ENCODE results near the gene OR2W3.

Gene OR2W3

GRCh38 chr1:247865416-247865815 is 30.0 kb upstream of the OR2W3 start:
- Histone ChIP-seq H3K4me3 (ENCODE audit: low read depth, low read length) (no peak overlapping the region), H3K9me3 (ENCODE audit: control insufficient read depth, insufficient read depth, low read depth, low read length) (peaks cover 8% of the 10 kb centered on the region; the same call in 1 of the 2 replicates), H3K4me1 (ENCODE audit: control insufficient read depth, insufficient read depth, low read length) (no peaks in the 10 kb centered on the region), H3K27me3 (ENCODE audit: control insufficient read depth, insufficient read depth, low read length) (no peaks in the 10 kb centered on the region), H3K27ac (ENCODE audit: low read depth, low read length) (no peak overlapping the region), H3K36me3 (ENCODE audit: control insufficient read depth, insufficient read depth, low read length) (no peaks in the 10 kb centered on the region), H3K9ac (ENCODE audit: low read length) (no peak overlapping the region)

DNA sequence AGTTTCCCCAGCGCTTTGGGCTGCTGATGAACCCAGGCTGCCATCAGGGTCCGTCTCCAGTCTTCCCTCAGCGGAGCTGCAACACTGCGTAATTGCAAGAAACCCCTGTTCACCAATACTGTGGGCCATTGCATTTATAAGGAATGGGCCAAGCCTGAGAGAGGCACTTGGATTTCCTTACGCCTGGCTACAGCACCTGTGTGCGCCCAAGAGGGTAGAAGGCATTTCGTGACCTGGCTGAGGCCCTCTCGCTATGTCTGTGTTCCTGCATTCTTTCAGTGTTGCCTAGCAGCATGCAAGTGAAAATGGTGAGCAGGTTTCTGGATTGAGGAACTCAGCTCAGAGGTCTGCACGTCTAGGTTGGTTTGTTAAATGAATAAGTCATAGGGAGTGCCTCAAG is 12.0 kb upstream of the OR2W3 start:
- no peak overlapping the region for H3K27ac ChIP-seq (ENCODE audit: low read depth, low read length)
- no peaks in the 10 kb centered on the region for H3K4me1 ChIP-seq (ENCODE audit: control insufficient read depth, insufficient read depth, low read length)
- H3K36me3 ChIP-seq (ENCODE audit: control insufficient read depth, insufficient read depth, low read length), result no peaks in the 10 kb centered on the region
- peaks cover 16% of the 10 kb centered on the region; the same call in 1 of the 2 replicates for H3K9me3 ChIP-seq (ENCODE audit: control insufficient read depth, insufficient read depth, low read depth, low read length)
- H3K9ac ChIP-seq (ENCODE audit: low read length), result no peak overlapping the region
- no peak overlapping the region for H3K4me3 ChIP-seq (ENCODE audit: low read depth, low read length)
- H3K27me3 ChIP-seq (ENCODE audit: control insufficient read depth, insufficient read depth, low read length), result no peaks in the 10 kb centered on the region

GRCh38 chr1:247884797-247885413 is 10.5 kb upstream of the OR2W3 start:
- Histone ChIP-seq H3K4me3 (ENCODE audit: low read depth, low read length) (no peak overlapping the region), H3K9ac (ENCODE audit: low read length) (no peak overlapping the region), H3K9me3 (ENCODE audit: control insufficient read depth, insufficient read depth, low read depth, low read length) (peaks cover 7% of the 10 kb centered on the region; the same call in 1 of the 2 replicates), H3K27ac (ENCODE audit: low read depth, low read length) (no peak overlapping the region), H3K27me3 (ENCODE audit: control insufficient read depth, insufficient read depth, low read length) (no peaks in the 10 kb centered on the region), H3K4me1 (ENCODE audit: control insufficient read depth, insufficient read depth, low read length) (no peaks in the 10 kb centered on the region), H3K36me3 (ENCODE audit: control insufficient read depth, insufficient read depth, low read length) (no peaks in the 10 kb centered on the region)

- H3K4me1 ChIP-seq (ENCODE audit: control insufficient read depth, insufficient read depth, low read length), result no peaks in the 10 kb centered on the region
- no peak overlapping the region for H3K4me3 ChIP-seq (ENCODE audit: low read depth, low read length)
- H3K27me3 ChIP-seq (ENCODE audit: control insufficient read depth, insufficient read depth, low read length), result no peaks in the 10 kb centered on the region
Measured at GRCh38 chr1:247895976-247896375, 589 bp downstream of the OR2W3 start.

DNA sequence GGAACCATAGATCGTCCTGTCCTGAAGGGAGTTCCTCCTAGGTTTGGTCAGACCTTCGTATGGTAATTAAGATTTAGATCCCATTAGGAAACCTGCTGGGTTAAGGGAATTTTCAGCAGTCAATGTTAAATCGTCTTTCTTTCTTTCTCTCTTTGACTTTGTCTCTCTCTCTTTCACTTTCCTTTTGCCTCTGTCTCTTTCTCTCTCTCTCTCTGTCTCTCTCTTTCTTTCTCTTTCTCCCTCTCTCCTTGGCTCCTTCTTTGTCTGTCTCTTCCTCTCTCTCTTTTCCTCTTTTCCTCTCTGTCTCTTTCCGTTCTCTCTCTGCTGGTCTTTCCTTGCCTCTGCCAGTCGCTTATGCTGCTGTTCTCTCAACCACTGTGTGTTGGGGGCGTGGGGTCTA is 8.7 kb downstream of the OR2W3 start:
- Histone ChIP-seq H3K27me3 (ENCODE audit: control insufficient read depth, insufficient read depth, low read length) (no peaks in the 10 kb centered on the region), H3K9me3 (ENCODE audit: control insufficient read depth, insufficient read depth, low read depth, low read length) (peaks cover 23% of the 10 kb centered on the region; the same call in 1 of the 2 replicates), H3K27ac (ENCODE audit: low read depth, low read length) (no peak overlapping the region), H3K36me3 (ENCODE audit: control insufficient read depth, insufficient read depth, low read length) (no peaks in the 10 kb centered on the region), H3K9ac (ENCODE audit: low read length) (no peak overlapping the region), H3K4me3 (ENCODE audit: low read depth, low read length) (no peak overlapping the region), H3K4me1 (ENCODE audit: control insufficient read depth, insufficient read depth, low read length) (no peaks in the 10 kb centered on the region)

More at GRCh38 chr1:247895976-247896375, 589 bp downstream of the OR2W3 start:
- H3K27ac ChIP-seq (ENCODE audit: low read depth, low read length), result no peak overlapping the region
- H3K9me3 ChIP-seq (ENCODE audit: control insufficient read depth, insufficient read depth, low read depth, low read length), result peaks cover 27% of the 10 kb centered on the region
- no peak overlapping the region for H3K9ac ChIP-seq (ENCODE audit: low read length)
- H3K36me3 ChIP-seq (ENCODE audit: control insufficient read depth, insufficient read depth, low read length), result no peaks in the 10 kb centered on the region

DNA sequence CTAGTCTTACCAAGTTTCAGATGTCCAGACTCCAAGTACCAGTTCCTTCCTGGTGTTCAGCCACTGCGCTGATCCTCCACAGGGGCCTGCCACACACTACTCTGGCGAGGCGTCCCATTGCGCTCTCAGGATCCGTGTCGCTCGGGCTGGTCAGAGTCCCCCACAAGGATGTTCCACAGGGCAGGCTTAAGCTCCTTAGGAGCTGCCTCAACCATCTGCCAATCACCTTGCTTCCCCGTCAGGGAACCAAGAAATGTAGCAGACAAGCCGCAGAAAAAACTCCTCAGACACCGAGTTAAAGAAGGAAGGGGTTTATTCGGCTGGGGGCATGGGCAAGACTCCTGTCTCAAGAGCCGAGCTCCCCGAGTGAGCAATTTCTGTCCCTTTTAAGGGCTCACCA is 9.8 kb downstream of the OR2W3 start:
- Histone ChIP-seq H3K27me3 (ENCODE audit: control insufficient read depth, insufficient read depth, low read length) (no peaks in the 10 kb centered on the region), H3K4me3 (ENCODE audit: low read depth, low read length) (no peak overlapping the region), H3K4me1 (ENCODE audit: control insufficient read depth, insufficient read depth, low read length) (no peaks in the 10 kb centered on the region), H3K36me3 (ENCODE audit: control insufficient read depth, insufficient read depth, low read length) (no peaks in the 10 kb centered on the region), H3K27ac (ENCODE audit: low read depth, low read length) (no peak overlapping the region), H3K9me3 (ENCODE audit: control insufficient read depth, insufficient read depth, low read depth, low read length) (peaks cover 23% of the 10 kb centered on the region; the same call in 1 of the 2 replicates), H3K9ac (ENCODE audit: low read length) (no peak overlapping the region)

GRCh38 chr1:247905910-247906503 is 10.6 kb downstream of the OR2W3 start:
- Histone ChIP-seq H3K4me3 (ENCODE audit: low read depth, low read length) (no peak overlapping the region), H3K4me1 (ENCODE audit: control insufficient read depth, insufficient read depth, low read length) (no peaks in the 10 kb centered on the region), H3K27me3 (ENCODE audit: control insufficient read depth, insufficient read depth, low read length) (no peaks in the 10 kb centered on the region), H3K9ac (ENCODE audit: low read length) (no peak overlapping the region), H3K27ac (ENCODE audit: low read depth, low read length) (no peak overlapping the region), H3K9me3 (ENCODE audit: control insufficient read depth, insufficient read depth, low read depth, low read length) (peaks cover 25% of the 10 kb centered on the region; the same call in 1 of the 2 replicates), H3K36me3 (ENCODE audit: control insufficient read depth, insufficient read depth, low read length) (no peaks in the 10 kb centered on the region)

- no peaks in the 10 kb centered on the region for H3K36me3 ChIP-seq (ENCODE audit: control insufficient read depth, insufficient read depth, low read length)
- H3K27me3 ChIP-seq (ENCODE audit: control insufficient read depth, insufficient read depth, low read length), result no peaks in the 10 kb centered on the region
- peaks cover 29% of the 10 kb centered on the region for H3K9me3 ChIP-seq (ENCODE audit: control insufficient read depth, insufficient read depth, low read depth, low read length)
- H3K27ac ChIP-seq (ENCODE audit: low read depth, low read length), result no peak overlapping the region
- H3K9ac ChIP-seq (ENCODE audit: low read length), result no peak overlapping the region
- no peak overlapping the region for H3K4me3 ChIP-seq (ENCODE audit: low read depth, low read length)
- no peaks in the 10 kb centered on the region for H3K4me1 ChIP-seq (ENCODE audit: control insufficient read depth, insufficient read depth, low read length)
Measured at GRCh38 chr1:247906504-247907047, 11.2 kb downstream of the OR2W3 start.

DNA sequence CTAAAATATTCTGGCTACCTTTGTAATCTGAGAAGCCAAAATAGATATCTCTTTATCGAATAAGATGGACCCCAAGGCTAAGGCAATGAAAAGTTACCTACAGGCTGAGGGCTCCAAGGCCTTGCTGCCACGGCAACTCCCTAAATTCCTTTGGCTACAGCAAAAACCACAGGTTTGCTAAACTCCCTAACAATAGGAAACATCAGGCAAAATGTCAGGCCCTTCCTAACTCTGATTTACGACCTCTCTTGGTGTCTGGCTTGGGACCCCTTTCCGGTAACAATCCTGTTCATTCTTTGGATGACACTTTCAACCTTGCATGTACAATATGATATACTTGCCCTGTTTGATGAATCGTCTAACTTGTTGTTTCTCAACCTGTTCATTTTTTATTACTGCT is 13.4 kb downstream of the OR2W3 start:
- Histone ChIP-seq H3K9me3 (ENCODE audit: control insufficient read depth, insufficient read depth, low read depth, low read length) (peaks cover 36% of the 10 kb centered on the region), H3K4me1 (ENCODE audit: control insufficient read depth, insufficient read depth, low read length) (no peaks in the 10 kb centered on the region), H3K9ac (ENCODE audit: low read length) (no peak overlapping the region), H3K27me3 (ENCODE audit: control insufficient read depth, insufficient read depth, low read length) (no peaks in the 10 kb centered on the region), H3K27ac (ENCODE audit: low read depth, low read length) (no peak overlapping the region), H3K4me3 (ENCODE audit: low read depth, low read length) (no peak overlapping the region), H3K36me3 (ENCODE audit: control insufficient read depth, insufficient read depth, low read length) (no peaks in the 10 kb centered on the region)

DNA sequence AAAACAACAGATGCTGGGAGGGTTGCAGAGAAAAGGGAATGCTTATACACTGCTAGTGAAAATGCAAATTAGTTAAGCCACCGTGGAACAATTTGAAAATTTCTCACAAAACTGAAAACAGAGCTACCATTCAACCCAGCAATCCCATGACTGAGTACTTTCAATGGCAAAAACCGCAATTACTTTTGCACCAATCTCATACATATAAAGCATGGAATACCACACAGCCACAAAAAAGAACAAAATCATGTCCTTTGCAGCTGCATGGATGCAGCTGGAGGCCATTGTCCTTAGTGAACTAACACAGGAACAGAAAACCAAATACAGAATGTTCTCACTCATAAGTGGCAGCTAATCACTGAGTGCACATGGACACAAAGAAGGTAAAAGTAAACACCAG is 18.4 kb downstream of the OR2W3 start:
- Histone ChIP-seq H3K27me3 (ENCODE audit: control insufficient read depth, insufficient read depth, low read length) (no peaks in the 10 kb centered on the region), H3K4me3 (ENCODE audit: low read depth, low read length) (no peak overlapping the region), H3K9ac (ENCODE audit: low read length) (no peak overlapping the region), H3K27ac (ENCODE audit: low read depth, low read length) (no peak overlapping the region), H3K4me1 (ENCODE audit: control insufficient read depth, insufficient read depth, low read length) (no peaks in the 10 kb centered on the region), H3K9me3 (ENCODE audit: control insufficient read depth, insufficient read depth, low read depth, low read length) (peaks cover 35% of the 10 kb centered on the region), H3K36me3 (ENCODE audit: control insufficient read depth, insufficient read depth, low read length) (no peaks in the 10 kb centered on the region)

DNA sequence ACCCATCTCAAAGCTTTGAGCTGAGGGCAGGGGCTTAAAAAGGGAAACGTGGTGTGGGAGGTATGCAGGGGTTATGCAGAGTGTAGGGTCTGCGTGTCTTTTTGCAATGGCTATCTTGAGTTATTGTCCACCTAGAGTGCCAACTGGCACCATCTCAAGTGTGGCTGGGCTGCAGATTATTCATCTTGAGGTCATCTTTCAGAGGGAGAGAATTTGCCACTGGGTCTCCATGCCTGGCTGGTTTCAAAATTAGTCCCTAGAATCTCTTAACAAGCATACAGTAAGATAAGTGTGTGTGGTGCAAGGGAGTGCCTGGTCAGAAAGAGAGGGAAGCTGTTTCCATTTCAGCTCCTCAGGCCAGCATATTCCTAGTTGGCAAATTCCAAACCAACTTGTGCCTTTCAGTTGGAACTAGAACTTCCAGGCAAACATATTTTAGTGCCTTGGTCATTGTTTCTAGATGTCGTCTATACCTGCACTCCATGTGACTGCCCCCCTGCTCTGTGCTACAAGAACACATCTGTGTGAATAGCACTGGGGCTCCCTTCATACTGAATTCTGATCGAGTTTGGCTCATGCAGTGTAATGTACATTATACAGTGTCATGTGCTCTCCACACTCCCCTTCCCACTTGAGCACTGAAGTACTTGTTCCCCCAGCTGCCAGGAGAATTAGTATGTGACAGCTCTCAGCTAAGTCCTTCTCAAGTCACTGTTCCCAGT is 19.7 kb downstream of the OR2W3 start:
- Histone ChIP-seq H3K27ac (ENCODE audit: low read depth, low read length) (no peak overlapping the region), H3K36me3 (ENCODE audit: control insufficient read depth, insufficient read depth, low read length) (no peaks in the 10 kb centered on the region), H3K4me3 (ENCODE audit: low read depth, low read length) (no peak overlapping the region)

More for the DNA sequence above, 19.7 kb downstream of the OR2W3 start:
- Histone ChIP-seq H3K9ac (ENCODE audit: low read length) (no peak overlapping the region), H3K4me1 (ENCODE audit: control insufficient read depth, insufficient read depth, low read length) (no peaks in the 10 kb centered on the region), H3K9me3 (ENCODE audit: control insufficient read depth, insufficient read depth, low read depth, low read length) (peaks cover 38% of the 10 kb centered on the region), H3K27me3 (ENCODE audit: control insufficient read depth, insufficient read depth, low read length) (no peaks in the 10 kb centered on the region)

Data from HUES6 (cell line).